ENCODE measurements around the gene ERCC2.
"Not testable (repeated sequence)": the region's sequence is repeated elsewhere in the genome, so short reads cannot be mapped to it uniquely, and the experiment has no call there.

The ERCC2 gene

GRCh38 chr19:45370410-45371204 lies at the start of gene ERCC2:
TSS of gene ERCC2 (minus strand) at chr19:45370573. CDS start at chr19:45370540, 33 bp downstream.
- Mint-ChIP-seq H3K4me3 (peak within 1 kb of the TSS; percentile 88), H3K27ac (peak within 1 kb of the TSS; percentile 99), H3K4me1 (ENCODE audit: low read depth) (peaks cover 10% of the 10 kb centered on the region), H3K9me3 (no peaks in the 10 kb centered on the region), H3K36me3 (ENCODE audit: low read depth) (no peaks in the 10 kb centered on the region), H3K27me3 (ENCODE audit: low read depth) (peaks cover 3% of the 10 kb centered on the region)

GRCh38 chr19:45419895-45420294 lies 49.5 kb upstream of the ERCC2 start:
- Mint-ChIP-seq H3K27me3 (ENCODE audit: low read depth) (no peaks in the 10 kb centered on the region), H3K9me3 (no peaks in the 10 kb centered on the region), H3K36me3 (ENCODE audit: low read depth) (peaks cover 28% of the 10 kb centered on the region), H3K4me3 (no peak overlapping the region), H3K4me1 (ENCODE audit: low read depth) (peaks cover 36% of the 10 kb centered on the region), H3K27ac (no peak overlapping the region)

DNA sequence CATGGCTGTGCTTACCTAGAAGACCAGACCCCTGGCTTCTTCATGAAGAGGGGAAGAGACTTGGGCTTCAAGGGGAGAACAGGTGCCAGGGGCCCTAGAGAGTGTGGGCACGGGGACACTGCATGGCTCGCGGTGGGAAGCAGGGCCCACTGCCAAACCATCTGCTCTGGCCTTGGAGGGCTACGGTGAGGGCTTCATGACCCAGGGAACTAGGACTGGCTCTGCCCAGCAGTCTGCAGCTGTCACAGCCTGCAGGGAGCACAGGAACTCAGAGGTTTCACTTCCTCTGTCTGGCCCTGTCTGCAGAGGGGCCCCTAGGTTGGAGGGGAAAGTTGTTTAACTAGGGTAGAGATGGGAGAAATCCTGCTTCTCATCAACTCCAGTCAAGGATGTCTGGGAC lies 49.0 kb upstream of the ERCC2 start:
- peaks cover 33% of the 10 kb centered on the region for H3K4me1 Mint-ChIP-seq (ENCODE audit: low read depth)
- peak overlapping the region; percentile 71 for H3K27ac Mint-ChIP-seq
- no peak overlapping the region for H3K4me3 Mint-ChIP-seq
- no peaks in the 10 kb centered on the region for H3K9me3 Mint-ChIP-seq
- H3K36me3 Mint-ChIP-seq (ENCODE audit: low read depth): peaks cover 29% of the 10 kb centered on the region
- H3K27me3 Mint-ChIP-seq (ENCODE audit: low read depth): no peaks in the 10 kb centered on the region

DNA sequence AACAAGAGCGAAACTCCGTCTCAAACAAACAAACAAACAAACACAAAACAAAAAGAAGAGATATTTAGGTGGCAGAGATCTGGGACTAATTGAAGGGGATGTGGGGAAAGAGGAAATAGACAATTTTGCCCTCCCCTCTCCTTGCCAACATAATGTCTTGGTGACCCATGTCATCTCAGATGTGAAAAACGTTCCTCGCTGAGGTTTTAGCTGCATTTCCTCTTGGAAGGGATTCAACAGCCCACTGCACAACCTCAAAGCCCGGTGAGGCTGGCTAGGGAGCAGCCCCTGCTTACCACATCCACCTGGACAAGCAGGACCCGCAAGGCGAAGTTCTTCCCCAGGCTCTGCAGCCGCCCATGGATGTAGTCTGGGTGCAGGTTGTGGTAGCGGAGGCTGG lies 48.4 kb upstream of the ERCC2 start:
- no peaks in the 10 kb centered on the region for H3K27me3 Mint-ChIP-seq (ENCODE audit: low read depth)
- H3K27ac Mint-ChIP-seq: peak overlapping the region; percentile 46
- no peaks in the 10 kb centered on the region for H3K9me3 Mint-ChIP-seq
- H3K36me3 Mint-ChIP-seq (ENCODE audit: low read depth): peaks cover 35% of the 10 kb centered on the region
- H3K4me1 Mint-ChIP-seq (ENCODE audit: low read depth): peaks cover 28% of the 10 kb centered on the region
- H3K4me3 Mint-ChIP-seq: peak overlapping the region; percentile 59

DNA sequence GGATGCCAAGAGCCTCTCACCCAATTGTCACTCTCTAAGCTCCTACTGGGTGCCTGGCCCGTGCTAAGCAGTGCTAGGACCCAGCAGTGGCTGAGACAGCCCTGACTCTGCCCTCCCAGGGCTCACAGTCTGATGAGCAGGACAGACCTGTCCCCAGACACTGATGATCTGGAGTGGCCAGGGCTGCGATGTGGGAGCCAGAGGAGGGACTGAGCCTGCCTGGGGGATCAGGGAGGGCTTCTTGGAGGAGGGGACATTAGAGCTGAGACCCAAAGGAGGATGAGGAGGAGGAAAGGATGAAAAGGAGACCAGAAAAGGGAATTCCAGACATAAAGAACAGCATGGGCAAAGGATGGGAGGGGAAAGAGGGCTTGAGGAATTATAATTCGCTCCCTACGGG lies 46.8 kb upstream of the ERCC2 start:
- Mint-ChIP-seq H3K27me3 (ENCODE audit: low read depth) (no peaks in the 10 kb centered on the region), H3K27ac (peak overlapping the region; percentile 36), H3K36me3 (ENCODE audit: low read depth) (peaks cover 33% of the 10 kb centered on the region), H3K9me3 (no peaks in the 10 kb centered on the region), H3K4me3 (no peak overlapping the region), H3K4me1 (ENCODE audit: low read depth) (peaks cover 15% of the 10 kb centered on the region)

DNA sequence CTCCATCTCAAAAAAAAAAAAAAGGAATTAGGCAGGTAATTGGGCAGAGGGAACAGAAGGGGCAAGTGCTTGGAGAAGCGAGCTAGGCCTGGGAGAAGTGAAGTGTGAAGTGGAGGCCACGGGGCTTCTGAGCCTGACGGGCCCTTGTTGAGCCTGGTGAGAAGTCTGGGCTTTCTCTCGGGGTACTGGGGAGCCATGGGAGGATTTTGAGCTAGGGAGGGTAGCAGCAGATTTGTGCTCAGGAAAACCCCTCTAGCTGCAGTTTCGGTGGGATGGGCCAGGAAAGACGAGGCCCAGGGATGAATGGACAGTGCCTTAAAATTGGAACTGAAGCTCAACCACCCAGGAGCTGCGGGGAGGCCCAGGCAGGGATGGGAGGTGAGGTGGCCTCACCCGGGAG lies 44.1 kb upstream of the ERCC2 start:
- H3K27me3 Mint-ChIP-seq (ENCODE audit: low read depth): no peaks in the 10 kb centered on the region
- peaks cover 6% of the 10 kb centered on the region for H3K4me1 Mint-ChIP-seq (ENCODE audit: low read depth)
- H3K4me3 Mint-ChIP-seq: no peak overlapping the region
- H3K36me3 Mint-ChIP-seq (ENCODE audit: low read depth): peaks cover 23% of the 10 kb centered on the region
- H3K9me3 Mint-ChIP-seq: no peaks in the 10 kb centered on the region
- H3K27ac Mint-ChIP-seq: no peak overlapping the region

DNA sequence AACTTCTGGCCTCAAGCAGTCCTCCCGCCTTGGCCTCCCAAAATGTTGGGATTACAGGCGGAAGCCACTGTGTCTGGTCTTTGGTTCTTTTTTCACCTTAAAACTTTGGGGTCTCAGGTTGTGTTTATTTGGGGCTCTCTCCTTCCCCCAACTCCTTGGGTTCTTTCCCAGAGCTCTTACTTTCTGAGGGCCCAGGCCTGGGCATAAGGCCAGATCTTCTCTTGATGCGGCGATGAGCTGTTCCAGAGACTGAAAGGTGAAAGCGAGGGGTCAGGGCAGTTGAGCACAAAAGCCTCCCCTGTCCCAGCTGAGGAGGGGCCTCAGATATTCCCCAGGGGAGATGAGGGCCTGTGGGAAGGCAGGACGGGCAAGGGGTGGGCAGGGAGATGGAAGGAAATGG lies 43.1 kb upstream of the ERCC2 start:
- Mint-ChIP-seq H3K27ac (no peak overlapping the region), H3K36me3 (ENCODE audit: low read depth) (peaks cover 25% of the 10 kb centered on the region)

GRCh38 chr19:45410330-45410729 lies 40.0 kb upstream of the ERCC2 start:
- H3K4me3 Mint-ChIP-seq; H3K27me3 Mint-ChIP-seq (ENCODE audit: low read depth); H3K9me3 Mint-ChIP-seq; H3K27ac Mint-ChIP-seq: not testable (repeated sequence)
- Mint-ChIP-seq H3K4me1 (ENCODE audit: low read depth) (peaks cover 13% of the 10 kb centered on the region), H3K36me3 (ENCODE audit: low read depth) (peaks cover 23% of the 10 kb centered on the region)

More for the DNA sequence above, 43.1 kb upstream of the ERCC2 start:
- Mint-ChIP-seq H3K4me3 (no peak overlapping the region), H3K4me1 (ENCODE audit: low read depth) (peaks cover 2% of the 10 kb centered on the region), H3K9me3 (no peaks in the 10 kb centered on the region), H3K27me3 (ENCODE audit: low read depth) (no peaks in the 10 kb centered on the region)

DNA sequence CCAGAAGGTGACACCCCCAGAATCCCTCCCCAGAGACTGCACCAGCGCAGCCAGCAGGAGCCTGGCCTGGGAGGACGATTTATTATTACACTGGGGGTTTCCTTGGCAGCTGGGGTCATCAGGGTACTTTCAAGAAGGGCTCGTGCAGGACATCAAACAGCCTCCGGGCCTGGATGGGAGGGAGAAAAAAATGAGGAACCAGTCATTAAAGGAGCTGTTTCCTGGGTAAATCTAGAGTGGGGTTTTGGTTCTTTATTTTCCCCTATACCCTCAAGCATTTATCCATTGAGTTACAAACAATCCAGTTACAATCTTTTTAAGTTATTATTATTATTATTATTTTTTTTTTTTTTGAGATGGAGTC lies 39.2 kb upstream of the ERCC2 start:
- Mint-ChIP-seq H3K4me3 (no peak overlapping the region), H3K4me1 (ENCODE audit: low read depth) (peaks cover 16% of the 10 kb centered on the region), H3K27me3 (ENCODE audit: low read depth) (peaks cover under 1% of the 10 kb centered on the region), H3K36me3 (ENCODE audit: low read depth) (peaks cover 23% of the 10 kb centered on the region), H3K9me3 (no peaks in the 10 kb centered on the region), H3K27ac (no peak overlapping the region)

DNA sequence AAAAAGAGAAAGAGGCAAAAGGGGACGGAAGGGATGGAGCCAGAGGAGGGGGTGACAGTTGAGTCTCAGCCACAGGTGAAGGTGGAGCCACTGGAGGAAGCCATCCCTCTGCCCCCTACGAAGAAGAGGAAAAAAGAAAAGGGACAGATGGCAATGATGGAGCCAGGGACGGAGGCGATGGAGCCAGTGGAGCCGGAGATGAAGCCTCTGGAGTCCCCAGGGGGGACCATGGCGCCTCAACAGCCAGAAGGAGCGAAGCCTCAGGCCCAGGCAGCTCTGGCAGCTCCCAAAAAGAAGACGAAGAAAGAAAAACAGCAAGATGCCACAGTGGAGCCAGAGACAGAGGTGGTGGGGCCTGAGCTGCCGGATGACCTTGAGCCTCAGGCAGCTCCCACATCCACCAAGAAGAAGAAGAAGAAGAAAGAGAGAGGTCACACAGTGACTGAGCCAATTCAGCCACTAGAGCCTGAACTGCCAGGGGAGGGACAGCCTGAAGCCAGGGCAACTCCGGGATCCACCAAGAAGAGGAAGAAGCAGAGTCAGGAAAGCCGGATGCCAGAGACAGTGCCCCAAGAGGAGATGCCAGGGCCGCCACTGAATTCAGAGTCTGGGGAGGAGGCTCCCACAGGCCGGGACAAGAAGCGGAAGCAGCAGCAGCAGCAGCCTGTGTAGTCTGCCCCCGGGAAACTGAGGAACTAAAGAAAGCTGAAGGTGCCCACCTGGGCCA lies 38.6 kb upstream of the ERCC2 start:
- H3K9me3 Mint-ChIP-seq: no peaks in the 10 kb centered on the region
- H3K36me3 Mint-ChIP-seq (ENCODE audit: low read depth): peaks cover 17% of the 10 kb centered on the region
- H3K4me3 Mint-ChIP-seq: no peak overlapping the region
- peaks cover 6% of the 10 kb centered on the region for H3K27me3 Mint-ChIP-seq (ENCODE audit: low read depth)
- peaks cover 17% of the 10 kb centered on the region for H3K4me1 Mint-ChIP-seq (ENCODE audit: low read depth)
- H3K27ac Mint-ChIP-seq: peak overlapping the region; percentile 38

DNA sequence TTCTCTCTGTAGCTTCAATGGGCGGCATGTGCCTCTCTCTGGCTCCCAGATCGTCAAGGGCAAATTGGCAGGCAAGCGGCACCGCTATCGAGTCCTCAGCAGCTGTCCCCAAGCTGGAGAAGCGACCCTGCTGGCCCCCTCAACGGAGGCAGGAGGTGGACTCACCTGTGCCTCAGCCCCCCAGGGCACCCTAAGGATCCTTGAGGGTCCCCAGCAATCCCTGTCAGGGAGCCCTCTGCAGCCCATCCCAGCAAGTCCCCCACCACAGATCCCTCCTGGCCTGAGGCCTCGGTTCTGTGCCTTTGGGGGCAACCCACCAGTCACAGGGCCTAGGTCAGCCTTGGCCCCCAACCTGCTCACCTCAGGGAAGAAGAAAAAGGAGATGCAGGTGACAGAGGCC lies 37.7 kb upstream of the ERCC2 start:
- Mint-ChIP-seq H3K4me3 (peak overlapping the region; percentile 4), H3K9me3 (no peaks in the 10 kb centered on the region), H3K27me3 (ENCODE audit: low read depth) (peaks cover 15% of the 10 kb centered on the region), H3K36me3 (ENCODE audit: low read depth) (peaks cover 11% of the 10 kb centered on the region), H3K4me1 (ENCODE audit: low read depth) (peaks cover 22% of the 10 kb centered on the region), H3K27ac (no peak overlapping the region)

GRCh38 chr19:45407585-45407984 lies 37.2 kb upstream of the ERCC2 start:
- H3K9me3 Mint-ChIP-seq; H3K36me3 Mint-ChIP-seq (ENCODE audit: low read depth); H3K4me3 Mint-ChIP-seq; H3K27ac Mint-ChIP-seq: not testable (repeated sequence)
- Mint-ChIP-seq H3K4me1 (ENCODE audit: low read depth) (peaks cover 24% of the 10 kb centered on the region), H3K27me3 (ENCODE audit: low read depth) (peaks cover 20% of the 10 kb centered on the region)

GRCh38 chr19:45407091-45407375 lies 36.7 kb upstream of the ERCC2 start:
- H3K27ac Mint-ChIP-seq: no peak overlapping the region
- no peaks in the 10 kb centered on the region for H3K9me3 Mint-ChIP-seq
- peaks cover 8% of the 10 kb centered on the region for H3K36me3 Mint-ChIP-seq (ENCODE audit: low read depth)
- H3K4me3 Mint-ChIP-seq: peak overlapping the region; percentile 90
- peaks cover 22% of the 10 kb centered on the region for H3K27me3 Mint-ChIP-seq (ENCODE audit: low read depth)
- H3K4me1 Mint-ChIP-seq (ENCODE audit: low read depth): peaks cover 24% of the 10 kb centered on the region

GRCh38 chr19:45406226-45407090 lies 36.1 kb upstream of the ERCC2 start, which contains the start of gene POLR1G:
TSS of gene POLR1G (plus strand) at chr19:45406644. CDS start at chr19:45406697, 53 bp downstream.
- peaks cover 24% of the 10 kb centered on the region for H3K4me1 Mint-ChIP-seq (ENCODE audit: low read depth)

More at GRCh38 chr19:45406226-45407090, 36.1 kb upstream of the ERCC2 start, which contains the start of gene POLR1G:
- H3K27me3 Mint-ChIP-seq (ENCODE audit: low read depth): peaks cover 28% of the 10 kb centered on the region
- H3K9me3 Mint-ChIP-seq: no peaks in the 10 kb centered on the region
- H3K4me3 Mint-ChIP-seq: peak within 1 kb of the TSS; percentile 90
- H3K36me3 Mint-ChIP-seq (ENCODE audit: low read depth): peaks cover 8% of the 10 kb centered on the region
- H3K27ac Mint-ChIP-seq: peak within 1 kb of the TSS; percentile 96
